ENCODE results near the gene KAT6B.

DNA sequence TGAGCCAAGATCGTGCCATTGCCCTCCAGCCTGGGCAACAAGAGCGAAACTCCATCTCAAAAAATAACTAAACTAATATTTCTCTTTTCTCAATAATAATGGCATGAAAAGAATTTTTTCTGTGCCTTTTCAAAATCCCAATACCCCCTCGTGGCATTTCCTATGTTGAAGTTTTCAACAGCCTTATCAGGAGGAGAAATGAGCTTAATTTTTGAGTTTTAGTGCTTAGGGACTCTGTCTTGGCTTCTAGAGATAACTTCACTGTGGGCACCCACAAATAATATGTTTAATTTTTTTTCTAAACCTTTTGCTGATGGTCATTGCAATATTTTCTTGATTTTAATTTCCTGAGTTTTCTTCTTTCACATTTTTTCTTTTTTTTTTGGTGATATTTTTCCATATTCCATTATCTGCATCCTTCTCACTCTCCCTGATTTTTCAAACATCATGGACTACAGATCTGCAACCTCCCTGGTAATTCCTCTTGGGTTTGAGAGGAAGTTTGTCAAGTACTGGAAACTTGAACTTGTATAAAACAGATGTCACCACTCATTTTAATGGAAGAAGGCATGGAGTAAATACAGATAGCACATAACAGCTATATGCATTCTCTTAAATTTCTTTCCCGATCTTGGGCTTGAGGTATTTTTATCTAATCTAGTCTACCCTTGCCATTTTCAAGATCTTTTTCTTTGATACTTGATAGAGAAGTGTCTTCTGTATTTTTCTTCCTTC lies 84.0 kb downstream of the KAT6B start:
- TF ChIP-seq, protein P1, sequence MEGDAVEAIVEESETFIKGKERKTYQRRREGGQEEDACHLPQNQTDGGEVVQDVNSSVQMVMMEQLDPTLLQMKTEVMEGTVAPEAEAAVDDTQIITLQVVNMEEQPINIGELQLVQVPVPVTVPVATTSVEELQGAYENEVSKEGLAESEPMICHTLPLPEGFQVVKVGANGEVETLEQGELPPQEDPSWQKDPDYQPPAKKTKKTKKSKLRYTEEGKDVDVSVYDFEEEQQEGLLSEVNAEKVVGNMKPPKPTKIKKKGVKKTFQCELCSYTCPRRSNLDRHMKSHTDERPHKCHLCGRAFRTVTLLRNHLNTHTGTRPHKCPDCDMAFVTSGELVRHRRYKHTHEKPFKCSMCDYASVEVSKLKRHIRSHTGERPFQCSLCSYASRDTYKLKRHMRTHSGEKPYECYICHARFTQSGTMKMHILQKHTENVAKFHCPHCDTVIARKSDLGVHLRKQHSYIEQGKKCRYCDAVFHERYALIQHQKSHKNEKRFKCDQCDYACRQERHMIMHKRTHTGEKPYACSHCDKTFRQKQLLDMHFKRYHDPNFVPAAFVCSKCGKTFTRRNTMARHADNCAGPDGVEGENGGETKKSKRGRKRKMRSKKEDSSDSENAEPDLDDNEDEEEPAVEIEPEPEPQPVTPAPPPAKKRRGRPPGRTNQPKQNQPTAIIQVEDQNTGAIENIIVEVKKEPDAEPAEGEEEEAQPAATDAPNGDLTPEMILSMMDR (IDR thresholded peaks at IDR 0.05; ENCODE audit: poor library complexity, severe bottlenecking) = no peak
- TF ChIP-seq RAD21 (conservative IDR thresholded peaks at IDR 0.05) (no peak), POLR2AphosphoS5 (IDR thresholded peaks at IDR 0.05) (no peak), TAF1 (IDR thresholded peaks at IDR 0.05; ENCODE audit: low read depth) (no peak), EP300 (conservative IDR thresholded peaks at IDR 0.05; ENCODE audit: poor library complexity, severe bottlenecking) (no peak), MXI1 (conservative IDR thresholded peaks at IDR 0.05; ENCODE audit: poor library complexity, severe bottlenecking) (no peak), SMC3 (conservative IDR thresholded peaks at IDR 0.05; ENCODE audit: poor library complexity) (no peak), EZH2 (IDR thresholded peaks at IDR 0.05; ENCODE audit: borderline replicate concordance, insufficient read depth, low read length, poor library complexity, severe bottlenecking) (no peak)
